PC-3 (cell line): ENCODE measurements around the gene RERE.

ENCODE experiments used
- CTCF ChIP-seq: fragments of 300-600 bp; sonication (generic); conservative IDR thresholded peaks from 2 replicates; pipeline ENCODE4 v1.5.1; 2017; ENCODE audit warnings: antibody characterized with exemption, low read depth, mild to moderate bottlenecking, low read length
- EZH2 ChIP-seq: fragments of 300-600 bp; sonication (generic); IDR thresholded peaks from one replicate; pipeline ENCODE4 v1.6.1; 2017; ENCODE audit warnings: antibody characterized with exemption, mild to moderate bottlenecking, low read length; ENCODE audit not compliant: unreplicated experiment
- EZH2phosphoT487 ChIP-seq: fragments of 300-600 bp; sonication (generic); IDR thresholded peaks from 2 replicates; pipeline ENCODE4 v1.6.1; 2018; ENCODE audit warnings: mild to moderate bottlenecking, antibody characterized with exemption, low read length, borderline replicate concordance

GRCh38 chr1:8344893-8345507, 472.4 kb downstream of the RERE start:
- no peak for TF ChIP-seq CTCF
- no peak for TF ChIP-seq EZH2
- TF ChIP-seq EZH2phosphoT487: no peak
